Suprapubic skin (tissue), 4 donors: ENCODE data around the gene KMT2B. TPM values are rescaled to one million over a fixed set of nuclear protein-coding genes. Genes with fewer than 3 reads are reported as not detected.

Experiments used
- DNase-seq, 2 donors: peaks; one replicate each; pipeline ENCODE4 v3.0.0-alpha.2; 2019; ENCODE audit warnings: low spot score in 2 of 2
- H3K27ac ChIP-seq: fragments of 200-600 bp; sonication (generic); one replicate; pipeline ENCODE4 v1.5.1; 2019
- H3K27me3 ChIP-seq: fragments of 200-600 bp; sonication (generic); one replicate; pipeline ENCODE4 v1.5.1; 2019
- H3K36me3 ChIP-seq: fragments of 200-600 bp; sonication (generic); one replicate; pipeline ENCODE4 v1.5.1; 2019
- H3K4me1 ChIP-seq: fragments of 200-600 bp; sonication (generic); one replicate; pipeline ENCODE4 v1.5.1; 2019
- H3K4me3 ChIP-seq: fragments of 200-600 bp; sonication (generic); one replicate; pipeline ENCODE4 v1.5.1; 2019; ENCODE audit warnings: mild to moderate bottlenecking
- H3K9me3 ChIP-seq: fragments of 200-600 bp; sonication (generic); one replicate; pipeline ENCODE4 v1.5.1; 2019
- EP300 ChIP-seq: sonication (generic); formaldehyde crosslinking; IDR thresholded peaks from one replicate; pipeline ENCODE4 v1.6.1; 2017; ENCODE audit warnings: antibody characterized with exemption
- POLR2A ChIP-seq, 2 donors: fragments of 450-650 bp; IDR thresholded peaks; one replicate each; pipeline ENCODE4 v1.6.1; 2017; ENCODE audit warnings: antibody characterized with exemption in 2 of 2, mild to moderate bottlenecking in 2 of 2, moderate library complexity in 2 of 2
- POLR2AphosphoS5 ChIP-seq, 3 donors: sonication (generic); formaldehyde crosslinking; IDR thresholded peaks; one replicate each; pipeline ENCODE4 v1.6.1; 2017; ENCODE audit warnings: antibody characterized with exemption in 3 of 3
- WGBS: methylation state at CpG from one replicate; pipeline ENCODE4 v1.1.5; 2018; 5-methylcytosine and 5-hydroxymethylcytosine counted together
- total RNA-seq, 4 donors: library from RNA; depleted of rRNA; stranded (reverse); fragments of >200 nt; gene quantifications; one replicate each; pipeline ENCODE4 v1.1.0, GENCODE V29; 2016
- TF ChIP-seq, protein P1 (sequence below), 2 donors: fragments of 200-600 bp in 1 of 2; fragments of 450-650 bp in 1 of 2; sonication (generic) in 1 of 2; IDR thresholded peaks; one replicate each; pipeline ENCODE4 v1.5.1; 2016 to 2019; ENCODE audit warnings: antibody characterized with exemption in 2 of 2, mild to moderate bottlenecking in 1 of 2, moderate library complexity in 1 of 2

Gene KMT2B
- total RNA-seq, 4 donors from 2014 or later: 31.2 to 66.8 (median 45.2) TPM

GRCh38 chr19:35774274-35775045, 56.7 kb downstream of the KMT2B start:
- Histone ChIP-seq H3K4me1 (peaks cover 18% of the 10 kb centered on the region), H3K9me3 (no peaks in the 10 kb centered on the region), H3K27me3 (no peaks in the 10 kb centered on the region), H3K27ac (no peak overlapping the region), H3K4me3 (peak overlapping the region; percentile 86), H3K36me3 (peaks cover 3% of the 10 kb centered on the region)
- no peak for TF ChIP-seq EP300
- TF ChIP-seq POLR2A (IDR thresholded peaks at IDR 0.05): no peak
- TF ChIP-seq, protein P1, sequence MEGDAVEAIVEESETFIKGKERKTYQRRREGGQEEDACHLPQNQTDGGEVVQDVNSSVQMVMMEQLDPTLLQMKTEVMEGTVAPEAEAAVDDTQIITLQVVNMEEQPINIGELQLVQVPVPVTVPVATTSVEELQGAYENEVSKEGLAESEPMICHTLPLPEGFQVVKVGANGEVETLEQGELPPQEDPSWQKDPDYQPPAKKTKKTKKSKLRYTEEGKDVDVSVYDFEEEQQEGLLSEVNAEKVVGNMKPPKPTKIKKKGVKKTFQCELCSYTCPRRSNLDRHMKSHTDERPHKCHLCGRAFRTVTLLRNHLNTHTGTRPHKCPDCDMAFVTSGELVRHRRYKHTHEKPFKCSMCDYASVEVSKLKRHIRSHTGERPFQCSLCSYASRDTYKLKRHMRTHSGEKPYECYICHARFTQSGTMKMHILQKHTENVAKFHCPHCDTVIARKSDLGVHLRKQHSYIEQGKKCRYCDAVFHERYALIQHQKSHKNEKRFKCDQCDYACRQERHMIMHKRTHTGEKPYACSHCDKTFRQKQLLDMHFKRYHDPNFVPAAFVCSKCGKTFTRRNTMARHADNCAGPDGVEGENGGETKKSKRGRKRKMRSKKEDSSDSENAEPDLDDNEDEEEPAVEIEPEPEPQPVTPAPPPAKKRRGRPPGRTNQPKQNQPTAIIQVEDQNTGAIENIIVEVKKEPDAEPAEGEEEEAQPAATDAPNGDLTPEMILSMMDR (IDR thresholded peaks at IDR 0.05): no peak
- TF ChIP-seq POLR2AphosphoS5 (IDR thresholded peaks at IDR 0.05): no peak
- 43% methylated on average over 16 of the region's 16 CpGs for WGBS
- no peak for DNase-seq

DNA sequence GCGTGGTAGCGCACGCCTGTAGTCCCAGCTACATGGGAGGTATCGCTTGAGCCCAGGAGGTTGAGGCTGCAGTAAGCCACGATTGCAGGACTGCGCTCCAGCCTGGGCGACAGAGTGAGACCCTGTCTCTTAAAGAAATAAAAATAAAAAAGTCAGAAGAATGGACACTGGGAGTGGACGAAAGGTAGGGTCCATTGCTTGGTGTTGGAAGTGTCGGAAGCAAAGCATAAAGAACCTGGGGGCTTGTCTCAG, 57.2 kb downstream of the KMT2B start:
- H3K36me3 ChIP-seq: peaks cover 6% of the 10 kb centered on the region
- H3K4me1 ChIP-seq: peaks cover 18% of the 10 kb centered on the region
- no peaks in the 10 kb centered on the region for H3K9me3 ChIP-seq
- H3K4me3 ChIP-seq: peak overlapping the region; percentile 86
- no peak for DNase-seq
- H3K27ac ChIP-seq: no peak overlapping the region
- TF ChIP-seq POLR2A (IDR thresholded peaks at IDR 0.05): no peak
- H3K27me3 ChIP-seq: no peaks in the 10 kb centered on the region
- 7% methylated on average over 9 of the region's 9 CpGs for WGBS

GRCh38 chr19:35775298-35776101, 57.7 kb downstream of the KMT2B start, which contains the start of gene ARHGAP33:
Gene ARHGAP33 (plus strand): TSS chr19:35775564. CDS start chr19:35775659, 95 bp downstream.
- Histone ChIP-seq H3K9me3 (no peaks in the 10 kb centered on the region), H3K4me1 (peaks cover 18% of the 10 kb centered on the region), H3K36me3 (peaks cover 11% of the 10 kb centered on the region), H3K27me3 (no peaks in the 10 kb centered on the region), H3K4me3 (peak within 1 kb of the TSS; percentile 86), H3K27ac (no peak within 1 kb of the TSS)
- under 1% methylated on average over 28 of the region's 82 CpGs for WGBS
- no peak for TF ChIP-seq POLR2AphosphoS5 (IDR thresholded peaks at IDR 0.05)
- TF ChIP-seq EP300: no peak
- TF ChIP-seq POLR2A (IDR thresholded peaks at IDR 0.05): no peak
- TF ChIP-seq, protein P1 (IDR thresholded peaks at IDR 0.05): no peak
- peak; percentile 99 to 100 for DNase-seq

- Histone ChIP-seq H3K27ac (no peak overlapping the region), H3K4me1 (peaks cover 18% of the 10 kb centered on the region), H3K27me3 (no peaks in the 10 kb centered on the region), H3K9me3 (no peaks in the 10 kb centered on the region), H3K36me3 (peaks cover 18% of the 10 kb centered on the region), H3K4me3 (peak overlapping the region; percentile 86)
- WGBS: 50% methylated on average over 13 of the region's 13 CpGs
- peak in 1 of 2 donors; percentile 57 for DNase-seq
- TF ChIP-seq EP300: no peak
- no peak for TF ChIP-seq POLR2AphosphoS5 (IDR thresholded peaks at IDR 0.05)
- TF ChIP-seq, protein P1 (IDR thresholded peaks at IDR 0.05): no peak
- TF ChIP-seq POLR2A (IDR thresholded peaks at IDR 0.05): no peak
Observed at GRCh38 chr19:35776102-35776788, 58.4 kb downstream of the KMT2B start.

DNA sequence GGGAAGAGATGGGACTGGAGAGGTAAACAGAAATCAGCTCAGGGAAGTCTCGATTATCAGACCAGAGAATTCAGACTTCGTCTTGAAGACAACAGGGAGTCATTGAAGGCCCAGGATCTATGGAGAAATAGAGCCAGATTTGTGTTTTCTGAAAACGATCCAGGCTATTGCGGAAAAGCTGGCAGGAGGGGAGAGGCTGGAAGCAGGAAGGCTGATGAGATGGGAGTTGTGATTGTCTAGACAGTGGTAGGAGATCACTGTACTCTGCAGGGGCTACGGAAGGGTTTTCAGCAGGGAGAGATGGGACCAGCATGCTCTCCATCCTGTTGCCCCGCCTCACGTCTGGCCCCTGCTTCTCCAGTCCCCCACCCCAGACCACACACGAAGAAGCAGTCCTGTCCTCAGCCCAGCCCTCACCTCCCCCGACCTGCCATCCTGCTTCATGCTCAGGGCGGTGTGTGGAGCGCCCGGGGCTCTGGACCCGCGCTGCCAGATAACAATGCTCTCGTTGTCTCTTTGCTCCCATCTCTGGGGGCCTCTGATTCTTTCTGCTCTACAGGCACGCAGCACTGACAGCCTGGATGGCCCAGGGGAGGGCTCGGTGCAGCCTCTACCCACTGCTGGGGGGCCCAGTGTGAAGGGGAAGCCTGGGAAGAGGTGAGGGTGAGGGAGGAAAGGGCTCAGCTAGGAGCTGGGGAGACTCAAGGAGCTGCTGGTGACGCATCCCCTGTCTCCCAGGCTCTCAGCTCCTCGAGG, 59.5 kb downstream of the KMT2B start:
- H3K27ac ChIP-seq: no peak overlapping the region
- no peak for TF ChIP-seq POLR2AphosphoS5 (IDR thresholded peaks at IDR 0.05)
- TF ChIP-seq, protein P1 (IDR thresholded peaks at IDR 0.05): no peak
- TF ChIP-seq POLR2A (IDR thresholded peaks at IDR 0.05): no peak
- TF ChIP-seq EP300: no peak
- 72% methylated on average over 18 of the region's 19 CpGs for WGBS
- H3K4me3 ChIP-seq: no peak overlapping the region
- no peaks in the 10 kb centered on the region for H3K27me3 ChIP-seq
- peaks cover 29% of the 10 kb centered on the region for H3K36me3 ChIP-seq
- H3K4me1 ChIP-seq: peaks cover 18% of the 10 kb centered on the region
- peak in 1 of 2 donors; percentile 48 for DNase-seq
- H3K9me3 ChIP-seq: no peaks in the 10 kb centered on the region
